Stimulated activated CD8-positive, alpha-beta memory T cell treated with anti-CD3 and anti-CD28 coated beads, Interleukin-4, amount 100 ng/mL, for 4 hours (primary cell): ENCODE results near the gene EXOSC6.
"Not testable (repeated sequence)": the region's sequence is repeated elsewhere in the genome, so short reads cannot be mapped to it uniquely, and the experiment has no call there.

Experiments
- DNase-seq, 2 donors: peaks; one replicate each; pipeline ENCODE4 v3.0.0-alpha.2; 2020; ENCODE audit warnings: low read depth in 2 of 2, low spot score in 1 of 2

Gene EXOSC6

DNA sequence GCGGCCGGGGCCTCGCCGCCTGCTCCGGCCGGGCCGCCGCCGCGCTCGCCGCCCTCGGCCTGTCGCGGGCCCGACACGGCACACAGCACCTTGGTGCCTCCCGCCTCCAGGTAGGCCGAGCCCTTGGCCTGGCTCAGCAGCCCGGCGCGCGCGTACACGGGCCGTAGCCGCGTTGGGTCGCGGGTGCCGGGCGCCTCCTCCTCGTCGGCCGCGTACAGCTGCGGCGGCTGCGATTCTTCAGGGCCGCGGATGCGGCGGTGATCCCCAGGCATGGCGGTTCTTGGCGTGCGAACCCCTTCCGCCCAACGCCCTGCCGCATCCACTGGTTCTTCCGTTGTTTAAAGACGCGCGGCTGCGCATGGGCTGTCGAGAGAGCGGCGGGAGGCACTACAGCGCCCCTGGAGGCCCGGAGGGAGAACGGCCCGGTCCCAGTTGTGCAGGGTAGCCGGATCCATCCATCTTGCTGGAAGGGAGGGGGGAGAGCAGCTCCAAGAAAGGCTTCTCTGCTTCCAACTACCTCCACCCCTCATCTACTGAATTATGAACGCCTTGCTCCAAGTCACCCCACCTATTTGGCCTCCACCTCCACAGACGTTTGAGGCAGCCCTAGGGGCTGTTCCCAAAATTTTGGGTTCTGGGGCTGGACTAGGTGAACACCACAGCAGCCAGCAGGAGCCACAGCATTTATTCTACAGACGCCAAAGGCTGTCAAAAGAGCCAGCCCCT is at the start of gene EXOSC6:
Gene EXOSC6, minus strand, starts transcription at position 312 of the 726 bp plus-strand sequence. Its CDS starts 40 bp downstream, at position 272.
- peak; percentile 75 to 84 for DNase-seq

DNA sequence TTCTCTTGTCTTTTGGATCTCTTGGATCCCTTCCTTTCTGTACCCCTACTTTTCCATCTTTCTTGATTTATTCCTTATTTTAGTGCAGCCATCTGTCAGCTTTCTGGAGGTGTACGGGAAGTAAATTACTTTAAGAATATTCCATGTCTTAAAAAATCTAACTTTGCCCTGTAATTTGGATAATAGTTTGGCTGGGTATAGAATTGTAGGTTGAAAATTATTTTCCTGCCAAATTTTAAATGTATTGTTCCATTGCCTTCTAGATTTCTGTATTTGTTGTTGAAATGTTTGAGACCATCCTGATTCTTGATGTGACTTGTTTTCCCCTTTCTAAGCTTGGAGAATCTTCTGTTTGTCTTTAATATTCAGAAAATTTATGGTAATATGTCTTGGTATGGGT is 49.4 kb upstream of the EXOSC6 start:
- no peak for DNase-seq

DNA sequence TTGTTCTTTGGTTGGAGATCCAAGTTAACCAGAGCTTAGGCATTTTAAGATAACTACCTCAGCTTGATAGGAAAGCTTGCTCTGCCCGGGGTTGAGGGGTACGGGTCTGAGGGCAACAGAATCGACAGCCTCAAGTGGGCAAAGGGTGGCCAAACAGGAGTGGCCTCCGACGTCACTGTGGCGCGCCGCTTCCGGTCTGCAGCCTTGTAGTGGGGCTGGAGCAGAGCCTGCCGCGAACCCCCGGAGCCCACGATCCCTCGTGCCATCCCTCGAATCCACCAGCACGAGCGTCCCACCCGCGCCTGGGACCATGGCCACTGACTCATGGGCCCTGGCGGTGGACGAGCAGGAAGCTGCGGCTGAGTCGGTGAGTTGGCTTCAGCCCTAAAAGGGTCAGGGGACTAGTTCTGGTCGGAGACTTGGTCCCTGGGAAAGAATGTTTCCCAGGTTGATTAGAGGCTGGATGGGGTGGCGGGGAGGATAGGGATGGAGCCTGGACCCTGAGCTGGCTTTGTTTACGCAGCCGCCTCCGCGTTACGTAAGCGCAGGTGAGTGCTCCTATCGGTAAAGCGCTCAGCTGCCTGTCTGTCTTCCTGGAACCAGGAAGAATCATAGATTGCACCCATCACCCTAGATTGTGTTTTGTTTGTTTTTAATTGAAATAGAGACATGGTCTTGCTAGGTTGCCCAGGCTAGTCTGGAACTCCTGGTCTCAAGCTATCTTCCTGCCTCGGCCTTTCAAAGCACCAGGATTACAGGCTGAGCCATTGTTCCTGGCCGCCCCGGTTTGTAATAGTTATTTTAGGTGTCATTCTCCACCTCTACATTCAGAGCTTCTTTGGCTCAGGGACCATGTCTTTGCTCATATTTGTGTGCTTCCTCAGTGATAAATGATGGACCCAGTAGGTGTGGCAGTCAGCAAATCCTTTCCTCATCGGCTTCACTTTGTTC is 47.5 kb upstream of the EXOSC6 start, which contains the start of gene DDX19B:
Gene DDX19B, plus strand, starts transcription at position 199 of the 951 bp plus-strand sequence. Its CDS starts 112 bp downstream, at position 311.
- DNase-seq, result peak in 1 of 2 donors; percentile 28

DNA sequence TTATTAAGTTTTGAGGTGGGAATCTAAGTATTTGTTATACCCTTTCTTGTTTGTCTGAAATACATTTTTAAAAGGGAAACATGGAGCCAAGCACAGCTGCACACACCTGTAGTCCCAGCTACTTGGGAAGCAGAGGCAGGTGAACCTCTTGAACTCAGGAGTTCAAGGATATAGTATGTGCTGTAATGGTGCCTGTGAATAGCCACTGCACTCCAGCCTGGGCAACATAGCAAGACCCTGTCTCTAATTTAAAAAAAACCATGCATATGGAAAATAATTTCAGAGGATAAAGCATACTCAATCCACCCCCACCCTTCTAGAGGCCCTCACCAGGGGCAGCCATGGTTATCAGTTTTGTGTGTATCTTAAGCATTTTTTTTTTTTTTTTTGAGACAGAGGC is 43.9 kb upstream of the EXOSC6 start:
- DNase-seq, result no peak

DNA sequence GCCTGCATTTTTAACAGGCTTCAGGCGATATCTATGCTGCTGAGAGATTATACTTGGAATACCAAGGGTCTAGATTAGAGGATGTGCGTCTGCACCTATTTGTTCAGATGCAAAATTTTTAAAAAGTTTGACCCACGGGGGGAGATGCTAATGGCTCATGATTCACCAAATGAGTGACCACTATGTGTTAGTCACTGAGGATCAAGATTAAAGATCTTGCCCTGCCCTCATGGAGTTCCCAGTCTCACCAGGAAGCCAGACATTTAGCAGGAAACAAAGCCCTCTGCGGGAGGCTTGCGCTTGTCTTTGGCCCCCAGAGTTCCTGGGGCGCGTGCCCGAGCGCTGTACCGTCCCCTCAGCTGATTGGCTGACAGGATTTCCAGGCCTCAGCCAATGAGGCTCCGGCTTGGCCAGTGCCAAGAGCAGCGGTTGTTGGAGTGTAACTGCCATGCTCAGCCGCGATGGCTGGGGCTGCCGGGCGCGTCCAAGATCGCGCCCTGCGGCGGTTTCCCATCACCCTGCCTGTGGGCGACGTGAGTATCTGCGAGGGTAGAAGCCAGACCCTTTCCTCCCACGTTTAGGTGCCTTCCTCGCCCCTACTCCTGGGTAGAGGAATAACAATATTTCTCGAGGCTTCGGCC is 42.8 kb upstream of the EXOSC6 start:
- no peak for DNase-seq

DNA sequence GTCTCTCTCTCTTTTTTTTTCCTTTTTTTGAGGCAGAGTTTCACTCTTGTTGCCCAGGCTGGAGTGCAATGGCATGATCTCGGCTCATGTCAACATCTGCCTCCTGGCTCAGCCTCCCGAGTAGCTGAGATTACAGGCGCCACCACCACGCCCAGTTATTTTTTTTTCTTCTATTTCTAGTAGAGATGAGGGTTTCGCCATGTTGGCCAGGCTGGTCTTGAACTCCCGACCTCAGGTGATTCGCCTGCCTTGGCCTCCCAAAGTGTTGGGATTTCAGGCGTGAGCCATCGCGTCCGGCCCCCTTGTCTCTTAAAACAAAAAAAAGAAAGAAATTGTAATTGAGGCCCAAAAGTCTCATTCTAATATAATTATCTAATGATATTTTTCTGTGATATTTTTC is 40.4 kb upstream of the EXOSC6 start:
- DNase-seq, result not testable (repeated sequence)

DNA sequence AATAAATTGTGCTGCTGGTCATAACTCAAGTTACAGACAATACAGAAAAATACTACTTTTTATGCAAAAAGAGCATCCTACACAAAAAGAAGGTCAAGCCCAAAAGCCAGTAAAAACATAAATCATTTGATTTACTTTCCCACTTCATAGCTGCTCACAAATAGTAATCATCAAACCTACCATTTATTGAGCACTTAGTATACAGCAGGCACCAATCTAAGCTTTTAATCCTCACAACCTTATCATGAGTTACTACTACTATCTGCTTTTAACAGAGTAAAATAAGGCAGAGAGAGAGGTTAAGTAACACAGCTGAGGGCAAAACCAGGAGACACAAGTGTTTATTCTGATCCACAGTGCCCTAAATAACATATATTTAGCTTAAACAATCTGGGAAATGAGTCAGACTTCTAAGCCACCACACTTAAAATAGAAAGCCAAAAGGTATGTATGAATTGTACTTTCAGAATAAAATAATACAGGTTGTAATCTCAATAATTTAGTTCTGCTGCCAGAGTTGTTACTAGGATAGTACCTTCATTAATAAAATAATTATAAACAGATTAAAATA is 39.3 kb upstream of the EXOSC6 start:
- no peak for DNase-seq

DNA sequence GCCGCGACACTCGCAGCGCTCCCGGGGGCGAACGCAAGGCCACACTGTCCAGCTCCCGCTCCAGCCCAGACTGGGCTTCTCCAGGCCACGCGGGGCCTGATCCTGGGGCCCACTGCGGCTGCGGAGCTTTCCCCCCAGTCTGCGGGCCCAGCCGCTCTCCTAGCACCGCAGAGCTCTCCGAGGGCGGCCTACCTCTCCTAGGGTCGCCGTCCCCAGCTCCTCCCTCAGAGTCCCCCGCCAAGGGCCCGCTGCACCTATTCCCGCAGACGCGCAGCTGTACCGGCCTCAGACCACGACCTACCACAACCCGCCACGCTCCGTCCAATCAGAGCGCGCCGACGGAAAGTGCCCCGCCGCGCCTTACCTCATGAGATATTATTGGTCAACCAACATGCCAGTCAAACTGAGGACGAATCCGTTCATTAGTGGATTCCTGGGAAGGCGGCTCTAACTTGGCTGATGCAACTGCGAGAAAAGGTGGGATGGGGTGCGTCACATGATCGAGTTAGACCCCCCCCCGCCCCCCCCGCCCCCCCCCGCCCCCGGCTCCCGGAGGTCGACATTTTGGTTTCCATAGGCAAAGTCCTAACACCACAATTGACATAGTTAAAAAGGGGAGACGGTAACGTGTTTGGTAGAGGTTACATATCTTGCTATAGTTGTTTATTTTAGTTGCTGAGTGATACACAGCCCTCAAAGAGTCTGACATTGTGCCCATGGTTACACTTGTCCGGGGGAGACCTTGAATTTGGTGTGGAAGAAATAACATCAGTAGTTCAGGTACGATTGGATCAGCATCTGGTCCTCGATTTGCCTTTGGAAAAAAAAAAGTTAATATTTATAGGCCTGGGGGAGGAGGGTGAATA is 37.7 kb upstream of the EXOSC6 start, which contains the start of gene AARS1:
Gene AARS1, minus strand, starts transcription at position 278 of the 866 bp plus-strand sequence. CDS start 6,743 bp downstream, outside the sequence.
- peak; percentile 81 to 92 for DNase-seq

DNA sequence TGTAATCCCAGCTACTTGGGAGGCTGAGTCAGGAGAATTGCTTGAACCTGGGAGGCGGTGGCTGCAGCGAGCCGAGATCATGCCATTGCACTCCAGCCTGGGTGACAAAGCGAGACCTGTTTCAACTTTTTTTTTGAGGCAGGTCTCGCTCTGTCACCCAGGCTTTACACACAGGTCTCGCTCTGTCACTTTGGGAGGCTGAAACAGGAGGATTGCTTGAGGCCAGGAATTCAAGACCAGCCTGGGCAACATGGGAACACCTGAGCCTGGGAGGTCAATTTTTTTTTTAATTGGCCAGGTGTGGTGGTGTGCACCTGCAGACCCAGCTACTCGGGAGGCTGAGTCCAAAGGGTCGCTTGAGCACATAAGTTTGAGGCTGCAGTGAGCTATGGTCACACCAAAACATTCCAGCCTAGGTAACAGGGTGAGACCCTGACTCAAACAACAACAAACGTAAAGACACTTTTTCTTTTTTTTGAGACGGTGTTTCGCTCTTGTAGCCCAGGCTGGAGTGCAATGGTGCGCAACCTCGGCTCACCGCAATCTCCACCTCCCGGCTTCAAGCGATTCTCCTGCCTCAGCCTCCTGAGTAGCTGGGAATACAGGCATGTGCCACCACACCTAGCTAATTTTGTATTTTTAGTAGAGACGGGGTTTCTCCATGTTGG is 35.7 kb upstream of the EXOSC6 start:
- DNase-seq, result not testable (repeated sequence)

DNA sequence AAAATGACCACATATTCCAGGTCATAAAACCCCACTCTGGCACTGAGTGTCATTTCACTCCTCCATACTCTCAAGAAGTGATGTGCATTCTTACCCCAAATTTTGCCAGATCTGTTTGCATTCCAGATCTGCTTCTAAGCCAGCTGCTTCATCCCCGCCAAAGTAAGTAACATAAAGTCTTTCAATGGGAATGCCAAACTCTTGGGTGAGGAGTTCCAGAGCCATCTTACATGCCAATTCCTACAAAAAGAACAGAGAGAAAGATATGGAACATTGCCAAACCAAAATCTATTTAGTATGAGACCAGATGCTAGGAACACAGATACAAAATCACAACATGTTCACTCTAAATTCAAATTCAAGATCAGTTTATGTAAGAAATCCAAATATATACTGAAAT is 24.7 kb upstream of the EXOSC6 start:
- no peak for DNase-seq

DNA sequence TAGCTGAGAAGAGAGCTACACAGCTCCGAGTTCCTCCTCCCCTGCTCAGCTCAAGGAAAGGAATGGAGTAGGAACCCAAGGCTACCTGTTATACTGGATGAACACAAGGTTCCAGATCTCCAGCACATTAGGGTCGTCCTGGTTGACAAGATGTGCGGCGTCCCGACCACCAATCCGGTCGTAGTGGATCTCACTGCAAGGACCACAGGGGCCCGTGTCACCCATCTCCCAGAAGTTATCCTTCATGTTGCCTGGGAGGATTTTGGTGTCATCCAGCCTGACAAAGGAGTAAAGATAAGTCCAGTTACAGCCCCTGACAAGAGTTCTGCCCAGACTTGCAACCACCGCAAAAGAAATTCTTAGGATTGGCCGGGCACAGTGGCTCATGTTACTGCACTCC is 20.0 kb upstream of the EXOSC6 start:
- DNase-seq, result no peak

DNA sequence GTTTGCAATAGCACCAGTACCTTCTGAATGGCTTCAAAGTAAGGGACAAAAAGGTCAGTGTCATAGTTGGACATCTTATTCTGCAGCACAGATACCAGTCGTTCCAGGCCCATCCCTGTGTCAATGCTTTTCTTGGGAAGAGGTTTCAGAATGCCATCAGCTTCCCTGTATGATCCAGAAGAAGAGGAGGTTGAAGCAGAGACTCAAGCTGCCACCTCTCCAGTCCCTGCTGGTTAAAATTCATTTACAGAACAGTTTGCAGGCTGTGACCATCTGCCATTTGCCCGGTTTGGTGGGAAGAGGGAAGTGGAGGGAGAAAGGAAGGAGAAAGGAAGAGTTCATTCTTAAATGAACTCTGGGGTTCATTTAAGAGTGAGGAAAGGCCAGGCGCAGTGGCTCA is 18.4 kb upstream of the EXOSC6 start:
- DNase-seq, result no peak

DNA sequence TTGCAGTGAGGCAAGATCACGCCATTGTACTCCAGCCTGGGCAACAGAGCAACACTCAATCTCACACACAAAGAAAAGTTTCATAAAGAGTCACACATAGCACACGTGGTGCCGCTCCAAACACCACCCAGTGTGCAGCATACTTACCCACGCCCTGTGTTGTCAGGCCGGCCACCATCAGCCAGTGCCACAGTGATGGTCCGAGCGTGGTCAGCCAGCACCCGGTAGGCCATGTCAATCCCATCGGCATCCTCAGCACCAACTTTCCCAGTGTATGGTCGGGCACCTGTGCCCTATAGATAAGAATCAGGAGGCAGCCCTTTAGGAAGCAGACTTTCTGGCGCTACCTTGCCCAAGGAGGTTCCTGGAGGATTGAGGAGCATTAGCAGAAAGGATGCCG is 17.7 kb upstream of the EXOSC6 start:
- DNase-seq, result no peak

DNA sequence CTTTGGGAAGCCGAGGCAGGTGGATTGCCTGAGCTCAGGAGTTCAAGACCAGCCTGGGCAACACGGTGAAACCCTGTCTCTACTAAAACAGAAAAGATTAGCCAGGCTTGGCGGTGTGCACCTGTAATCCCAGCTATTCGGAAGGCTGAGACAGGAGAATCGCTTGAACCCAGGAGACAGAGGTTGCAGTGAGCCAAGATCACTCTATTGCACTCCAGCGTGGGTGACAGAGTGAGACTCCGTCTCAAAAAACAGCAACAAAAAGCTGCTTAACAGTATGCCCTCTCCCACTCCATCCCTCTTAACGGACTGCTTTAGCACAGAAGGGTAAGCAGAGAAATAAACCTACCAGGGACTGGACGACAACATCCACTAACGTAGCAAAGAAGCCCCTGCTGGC is 16.2 kb upstream of the EXOSC6 start:
- not testable (repeated sequence) for DNase-seq

DNA sequence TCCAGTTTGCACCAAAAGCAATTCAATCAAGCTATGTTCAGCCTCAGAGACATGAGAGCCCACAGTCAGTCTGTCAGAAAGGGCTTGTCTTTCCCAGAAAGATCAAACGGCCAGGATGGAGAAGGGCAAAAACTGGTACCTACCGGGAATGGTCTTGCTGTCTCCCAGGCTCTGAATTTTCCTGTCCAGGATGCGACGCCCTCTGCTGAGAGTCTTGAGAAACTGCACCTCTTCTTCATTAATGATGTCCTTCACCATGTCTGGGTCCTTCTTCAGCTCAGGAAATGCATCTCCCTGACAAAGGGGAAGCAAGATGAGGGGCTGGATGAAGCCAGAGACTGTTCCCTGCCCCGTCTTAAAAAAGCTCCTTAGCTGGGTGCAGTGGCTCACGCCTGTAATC is 15.8 kb upstream of the EXOSC6 start:
- no peak for DNase-seq

DNA sequence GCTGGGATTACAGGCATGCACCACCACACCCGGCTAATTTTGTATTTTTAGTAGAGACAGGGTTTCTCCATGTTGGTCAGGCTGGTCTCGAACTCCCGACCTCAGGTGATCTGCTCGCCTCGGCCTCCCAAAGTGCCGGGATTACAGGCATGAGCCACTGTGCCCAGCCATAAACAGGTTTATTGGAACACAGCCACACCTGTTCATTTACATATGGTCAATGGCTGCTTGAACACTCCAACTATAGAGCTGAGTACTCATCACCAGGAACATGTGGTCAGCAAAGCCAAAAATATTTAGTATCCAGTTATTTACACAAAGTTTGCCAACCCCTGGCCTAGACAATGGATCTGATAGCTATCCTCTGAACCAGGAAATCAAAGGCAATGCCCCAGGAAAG is 8.2 kb upstream of the EXOSC6 start:
- not testable (repeated sequence) for DNase-seq

DNA sequence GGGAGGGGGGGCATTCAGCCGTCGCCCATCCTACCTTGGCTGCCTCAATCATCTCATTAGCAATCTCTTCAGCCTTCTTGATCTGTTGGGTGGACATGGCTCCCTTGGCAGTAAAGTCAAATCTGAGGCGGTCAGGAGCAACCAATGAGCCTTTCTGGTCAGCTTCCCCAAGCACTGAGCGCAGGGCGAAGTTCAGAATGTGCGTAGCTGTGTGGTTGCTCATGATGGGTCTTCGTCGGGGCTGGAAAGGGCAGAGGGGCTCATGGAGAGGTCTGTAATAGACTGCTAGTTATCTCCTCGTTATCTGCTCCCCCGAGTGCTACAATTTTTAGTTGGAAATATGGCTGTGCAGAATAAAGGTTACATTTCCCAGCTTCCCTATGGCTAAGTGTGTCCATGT is 7.2 kb upstream of the EXOSC6 start:
- no peak for DNase-seq

DNA sequence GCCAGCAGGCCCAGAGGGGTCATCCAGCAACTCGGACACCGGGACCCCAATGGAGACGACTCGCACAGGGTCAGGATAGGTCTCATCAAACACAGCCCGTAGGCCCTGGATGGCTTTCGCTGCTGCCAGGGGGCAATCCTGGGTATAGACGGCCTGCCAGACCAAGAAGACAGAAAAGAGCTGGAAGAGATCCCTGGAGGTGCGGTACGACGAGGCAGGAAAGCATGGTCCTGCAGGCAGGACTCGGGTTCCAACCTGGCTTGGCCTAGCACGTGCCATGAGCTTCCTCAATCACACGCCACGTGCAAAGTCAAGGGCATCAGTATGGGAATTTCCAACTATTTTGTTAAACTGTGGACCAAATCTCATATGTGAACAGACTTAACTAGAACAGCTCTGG is 6.3 kb upstream of the EXOSC6 start:
- DNase-seq, result no peak

DNA sequence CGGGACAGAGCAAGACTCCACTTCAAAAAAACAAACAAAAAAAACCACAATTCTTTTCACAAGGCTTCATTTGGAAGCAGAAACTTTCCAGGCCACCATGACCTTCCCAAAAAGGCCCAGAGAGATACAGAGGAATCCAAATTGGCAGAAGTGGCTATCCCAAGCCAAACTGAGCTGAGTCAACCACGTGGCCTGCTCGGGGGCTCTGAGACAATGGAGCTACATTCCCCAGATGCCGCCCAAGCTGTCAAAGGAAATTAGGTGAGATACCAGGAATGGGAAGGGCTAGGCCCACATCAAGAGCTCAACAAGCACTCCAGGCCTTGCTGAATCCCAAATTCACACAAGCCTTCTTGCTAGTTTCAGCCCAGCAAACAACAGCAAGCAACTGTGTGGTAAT is 5.7 kb upstream of the EXOSC6 start:
- no peak for DNase-seq

DNA sequence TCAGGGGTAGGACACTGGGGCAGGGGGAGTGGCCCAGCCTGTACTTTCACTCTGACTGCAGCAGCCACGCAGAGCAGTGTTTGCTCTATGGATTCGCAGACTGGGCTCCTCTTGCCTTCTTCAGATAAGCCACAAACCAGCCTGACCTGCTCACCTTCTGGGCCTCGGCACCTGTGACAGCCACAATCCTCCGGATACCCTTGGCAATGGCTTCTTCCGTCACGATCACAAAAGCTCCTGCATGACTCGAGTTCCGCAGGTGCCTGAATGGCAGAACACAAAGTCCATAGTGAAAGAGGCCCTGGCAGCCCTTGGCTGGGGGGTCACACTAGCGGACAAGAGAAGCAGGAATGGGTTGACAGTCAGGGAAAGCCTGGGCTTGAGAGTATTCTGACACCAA is 3.8 kb upstream of the EXOSC6 start:
- no peak for DNase-seq
